Stomach (tissue), 9 donors: ENCODE results near the gene TENT4B. TPM values are rescaled to one million over a fixed set of nuclear protein-coding genes. Genes with fewer than 3 reads are reported as not detected.
A peak's percentile ranks its signal among the peaks of the same experiment; 100 is the strongest.

Experiments
- DNase-seq, 2 donors: peaks; one replicate each; pipeline versions ENCODE4 v3.0.0 to v3.0.0-alpha.2; 2013 to 2019
- H3K27ac ChIP-seq, 5 donors: fragments of 200-600 bp in 4 of 5; sonication (generic) in 4 of 5; one replicate each; pipeline ENCODE4 v1.5.1; 2013 to 2019; ENCODE audit warnings: mild to moderate bottlenecking in 1 of 5, moderate library complexity in 1 of 5
- H3K27me3 ChIP-seq, 3 donors: fragments of 200-600 bp; sonication (generic); one replicate each; pipeline ENCODE4 v1.5.1; 2017 to 2019; ENCODE audit warnings: mixed run types in 1 of 3
- H3K36me3 ChIP-seq, 4 donors: fragments of 200-600 bp; sonication (generic); 1 replicate in 3 of 4; 2 replicates in 1 of 4; pipeline ENCODE4 v1.5.1; 2016 to 2019
- H3K4me1 ChIP-seq, 4 donors: fragments of 200-600 bp; sonication (generic); one replicate each; pipeline ENCODE4 v1.5.1; 2016 to 2019
- H3K4me3 ChIP-seq, 4 donors: fragments of 200-600 bp; sonication (generic) in 3 of 4; one replicate each; pipeline ENCODE4 v1.5.1; 2016 to 2019; ENCODE audit warnings: mild to moderate bottlenecking in 1 of 4
- H3K9me3 ChIP-seq, 4 donors: fragments of 200-600 bp; sonication (generic); one replicate each; pipeline ENCODE4 v1.5.1; 2016 to 2019
- CTCF ChIP-seq, 7 experiments: fragments of 450-650 bp in 4 of 7; fragments of 200-600 bp in 3 of 7; sonication (generic) in 3 of 7; IDR thresholded peaks; one replicate each; pipeline ENCODE4 v1.5.1; 2016 to 2019; ENCODE audit warnings: antibody characterized with exemption in 7 of 7, control low read depth in 2 of 7, mild to moderate bottlenecking in 1 of 7
- EP300 ChIP-seq: sonication (generic); formaldehyde crosslinking; IDR thresholded peaks from one replicate; pipeline ENCODE4 v1.6.1; 2017; ENCODE audit warnings: antibody characterized with exemption
- POLR2A ChIP-seq, 4 donors: fragments of 450-650 bp; IDR thresholded peaks; one replicate each; pipeline ENCODE4 v1.6.1; 2016; ENCODE audit warnings: antibody characterized with exemption in 4 of 4, control low read depth in 2 of 4, mild to moderate bottlenecking in 1 of 4, moderate library complexity in 1 of 4
- POLR2AphosphoS5 ChIP-seq, 3 donors: sonication (generic); formaldehyde crosslinking; IDR thresholded peaks; one replicate each; pipeline ENCODE4 v1.6.1; 2016; ENCODE audit warnings: antibody characterized with exemption in 3 of 3
- WGBS, 5 donors: extraction: QIAGEN DNeasy Blood & Tissue Kit in 3 of 5; methylation state at CpG; one replicate each; pipeline versions ENCODE4 v1.1.5 to v1.1.7; 2013 to 2018; 5-methylcytosine and 5-hydroxymethylcytosine counted together
- intact Hi-C: fragments of 100-400 bp; cut with DNase I; formaldehyde crosslinking; loops from one replicate; pipeline ENCODE4 v1.15.1; 2023; ENCODE audit warnings: low total_unique reads
- polyA plus RNA-seq, 3 donors: library from polyadenylated mRNA; stranded (reverse); fragments of 200-250 nt; gene quantifications; one replicate each; pipeline ENCODE4 v1.2.3, GENCODE V29; 2013
- total RNA-seq, 5 donors: library from RNA; depleted of rRNA; stranded (reverse); fragments of >200 nt; gene quantifications; one replicate each; pipeline versions ENCODE4 v1.1.0 to v1.2.3, GENCODE V29; 2014 to 2016
- donor health status: healthy with polysubstance abuse.
- donor health status: Bipolar disorder and iron deficiency.
- donor health status: healthy.

Gene TENT4B
- total and polyA plus RNA-seq, 8 donors = 2.4 to 24.1 (median 8.3) TPM

GRCh38 chr16:50201787-50202186, 48.7 kb downstream of the TENT4B start:
- Histone ChIP-seq H3K36me3 (no peaks in the 10 kb centered on the region), H3K4me1 (peaks cover 19 to 80% (median 50%) of the 10 kb centered on the region in 4 donors), H3K9me3 (no peaks in the 10 kb centered on the region), H3K27me3 (no peaks in the 10 kb centered on the region), H3K27ac (peak overlapping the region in 3 of 5 donors; percentile 11 to 75 (median 43)), H3K4me3 (no peak overlapping the region)
- WGBS, 5 donors = 53 to 66% (median 62%) methylated on average over 3 of the region's 3 CpGs
- TF ChIP-seq POLR2A (IDR thresholded peaks at IDR 0.05) = no peak
- TF ChIP-seq POLR2AphosphoS5 (IDR thresholded peaks at IDR 0.05) = no peak
- no peak for TF ChIP-seq EP300
- no peak for TF ChIP-seq CTCF (IDR thresholded peaks at IDR 0.05)
- intact Hi-C loops = no loop called here
- DNase-seq = no peak

- intact Hi-C loops = no loop called here
- Histone ChIP-seq H3K27me3 (no peaks in the 10 kb centered on the region), H3K9me3 (no peaks in the 10 kb centered on the region), H3K36me3 (no peaks in the 10 kb centered on the region), H3K4me3 (no peak overlapping the region), H3K27ac (peak overlapping the region in 4 of 5 donors; percentile 41 to 75 (median 48)), H3K4me1 (peaks cover 19 to 86% (median 53%) of the 10 kb centered on the region in 4 donors)
- TF ChIP-seq EP300 (no peak), POLR2A (IDR thresholded peaks at IDR 0.05) (no peak), POLR2AphosphoS5 (IDR thresholded peaks at IDR 0.05) (no peak), CTCF (IDR thresholded peaks at IDR 0.05) (no peak)
- 42 to 56% (median 48%) methylated on average over 5 of the region's 5 CpGs for WGBS, 5 donors
- peak in 1 of 2 donors; percentile 78 for DNase-seq
Measured at GRCh38 chr16:50202926-50203624, 50.0 kb downstream of the TENT4B start.

GRCh38 chr16:50203681-50204080, 50.6 kb downstream of the TENT4B start:
- TF ChIP-seq EP300 = no peak
- no peak for TF ChIP-seq CTCF (IDR thresholded peaks at IDR 0.05)
- no peak for TF ChIP-seq POLR2A (IDR thresholded peaks at IDR 0.05)
- no peak for TF ChIP-seq POLR2AphosphoS5 (IDR thresholded peaks at IDR 0.05)
- Histone ChIP-seq H3K36me3 (no peaks in the 10 kb centered on the region), H3K4me3 (no peak overlapping the region), H3K27me3 (no peaks in the 10 kb centered on the region), H3K9me3 (no peaks in the 10 kb centered on the region), H3K4me1 (peaks cover 25 to 88% (median 58%) of the 10 kb centered on the region in 4 donors), H3K27ac (peak overlapping the region; percentile 37 to 75 (median 43))
- intact Hi-C loops = no loop called here
- no peak for DNase-seq
- WGBS, 5 donors = 69 to 77% (median 74%) methylated on average over 6 of the region's 6 CpGs

GRCh38 chr16:50204453-50205108, 51.5 kb downstream of the TENT4B start:
- peaks cover 31 to 88% (median 56%) of the 10 kb centered on the region in 4 donors for H3K4me1 ChIP-seq
- H3K36me3 ChIP-seq = no peaks in the 10 kb centered on the region
- no peak for TF ChIP-seq CTCF (IDR thresholded peaks at IDR 0.05)
- TF ChIP-seq EP300 = no peak
- TF ChIP-seq POLR2A (IDR thresholded peaks at IDR 0.05) = no peak
- no peak for TF ChIP-seq POLR2AphosphoS5 (IDR thresholded peaks at IDR 0.05)
- no peaks in the 10 kb centered on the region for H3K9me3 ChIP-seq
- intact Hi-C loops = no loop called here
- H3K4me3 ChIP-seq = no peak overlapping the region
- DNase-seq = no peak
- WGBS, 5 donors = 62 to 78% (median 77%) methylated on average over 6 of the region's 6 CpGs
- no peaks in the 10 kb centered on the region for H3K27me3 ChIP-seq
- H3K27ac ChIP-seq = peak overlapping the region in 2 of 5 donors; percentile 43 to 54
